ENCODE data around the gene TSHZ1.

TSHZ1 gene

DNA sequence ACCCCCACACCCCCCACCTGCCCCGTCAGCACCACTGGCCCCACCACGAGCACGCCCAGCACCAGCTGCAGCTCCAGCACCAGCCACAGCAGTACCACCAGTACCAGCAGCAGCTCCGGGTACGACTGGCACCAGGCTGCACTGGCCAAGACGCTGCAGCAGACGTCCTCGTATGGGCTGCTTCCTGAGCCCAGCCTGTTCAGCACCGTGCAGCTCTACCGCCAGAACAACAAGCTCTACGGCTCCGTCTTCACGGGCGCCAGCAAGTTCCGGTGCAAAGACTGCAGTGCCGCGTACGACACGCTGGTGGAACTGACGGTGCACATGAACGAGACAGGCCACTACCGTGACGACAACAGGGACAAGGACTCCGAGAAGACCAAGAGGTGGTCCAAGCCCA lies 75.3 kb downstream of the TSHZ1 start:
- Histone ChIP-seq H3K27ac (ENCODE audit: low read length) (no peak overlapping the region), H3K36me3 (replicated peaks; ENCODE audit: low read depth, low read length) (peaks cover 51% of the 10 kb centered on the region), H3K4me1 (ENCODE audit: low read length) (no peaks in the 10 kb centered on the region), H3K9me3 (ENCODE audit: insufficient read depth, low read length) (no peaks in the 10 kb centered on the region), H3K4me3 (ENCODE audit: low read length) (no peak overlapping the region), H3K9ac (ENCODE audit: low read length) (no peak overlapping the region), H2AFZ (ENCODE audit: low read depth, low read length) (no peak overlapping the region), H3K79me2 (ENCODE audit: low read length) (peaks cover 41% of the 10 kb centered on the region), H3K4me2 (ENCODE audit: low read length) (no peak overlapping the region), H4K20me1 (ENCODE audit: insufficient read depth, low read length) (peaks cover 36% of the 10 kb centered on the region), H3K27me3 (ENCODE audit: low read depth, low read length) (no peaks in the 10 kb centered on the region)
- TF ChIP-seq EZH2phosphoT487 (IDR thresholded peaks at IDR 0.05; ENCODE audit: low read depth): no peak
- TF ChIP-seq, protein P1, sequence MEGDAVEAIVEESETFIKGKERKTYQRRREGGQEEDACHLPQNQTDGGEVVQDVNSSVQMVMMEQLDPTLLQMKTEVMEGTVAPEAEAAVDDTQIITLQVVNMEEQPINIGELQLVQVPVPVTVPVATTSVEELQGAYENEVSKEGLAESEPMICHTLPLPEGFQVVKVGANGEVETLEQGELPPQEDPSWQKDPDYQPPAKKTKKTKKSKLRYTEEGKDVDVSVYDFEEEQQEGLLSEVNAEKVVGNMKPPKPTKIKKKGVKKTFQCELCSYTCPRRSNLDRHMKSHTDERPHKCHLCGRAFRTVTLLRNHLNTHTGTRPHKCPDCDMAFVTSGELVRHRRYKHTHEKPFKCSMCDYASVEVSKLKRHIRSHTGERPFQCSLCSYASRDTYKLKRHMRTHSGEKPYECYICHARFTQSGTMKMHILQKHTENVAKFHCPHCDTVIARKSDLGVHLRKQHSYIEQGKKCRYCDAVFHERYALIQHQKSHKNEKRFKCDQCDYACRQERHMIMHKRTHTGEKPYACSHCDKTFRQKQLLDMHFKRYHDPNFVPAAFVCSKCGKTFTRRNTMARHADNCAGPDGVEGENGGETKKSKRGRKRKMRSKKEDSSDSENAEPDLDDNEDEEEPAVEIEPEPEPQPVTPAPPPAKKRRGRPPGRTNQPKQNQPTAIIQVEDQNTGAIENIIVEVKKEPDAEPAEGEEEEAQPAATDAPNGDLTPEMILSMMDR (IDR thresholded peaks at IDR 0.05; ENCODE audit: low read depth, low read length): no peak

DNA sequence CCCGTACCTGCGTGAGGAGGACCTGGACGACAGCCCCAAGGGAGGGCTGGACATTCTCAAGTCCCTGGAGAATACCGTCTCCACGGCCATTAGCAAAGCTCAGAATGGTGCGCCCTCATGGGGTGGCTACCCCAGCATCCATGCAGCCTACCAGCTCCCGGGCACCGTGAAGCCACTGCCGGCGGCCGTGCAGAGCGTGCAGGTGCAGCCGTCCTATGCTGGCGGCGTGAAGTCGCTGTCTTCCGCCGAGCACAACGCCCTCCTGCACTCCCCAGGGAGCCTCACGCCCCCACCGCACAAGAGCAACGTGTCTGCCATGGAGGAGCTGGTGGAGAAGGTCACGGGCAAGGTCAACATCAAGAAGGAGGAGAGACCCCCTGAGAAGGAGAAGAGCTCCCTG lies 76.4 kb downstream of the TSHZ1 start:
- no peak overlapping the region for H3K4me2 ChIP-seq (ENCODE audit: low read length)
- H3K9me3 ChIP-seq (ENCODE audit: insufficient read depth, low read length): no peaks in the 10 kb centered on the region
- H3K4me3 ChIP-seq (ENCODE audit: low read length): no peak overlapping the region
- peaks cover 31% of the 10 kb centered on the region for H4K20me1 ChIP-seq (ENCODE audit: insufficient read depth, low read length)
- no peaks in the 10 kb centered on the region for H3K27me3 ChIP-seq (ENCODE audit: low read depth, low read length)
- peaks cover 29% of the 10 kb centered on the region for H3K79me2 ChIP-seq (ENCODE audit: low read length)
- no peaks in the 10 kb centered on the region for H3K4me1 ChIP-seq (ENCODE audit: low read length)
- H2AFZ ChIP-seq (ENCODE audit: low read depth, low read length): no peak overlapping the region
- no peak overlapping the region for H3K27ac ChIP-seq (ENCODE audit: low read length)
- H3K9ac ChIP-seq (ENCODE audit: low read length): no peak overlapping the region
- H3K36me3 ChIP-seq (replicated peaks; ENCODE audit: low read depth, low read length): peaks cover 51% of the 10 kb centered on the region
- TF ChIP-seq EZH2phosphoT487 (IDR thresholded peaks at IDR 0.05; ENCODE audit: low read depth): no peak
- TF ChIP-seq, protein P1 (IDR thresholded peaks at IDR 0.05; ENCODE audit: low read depth, low read length): no peak

DNA sequence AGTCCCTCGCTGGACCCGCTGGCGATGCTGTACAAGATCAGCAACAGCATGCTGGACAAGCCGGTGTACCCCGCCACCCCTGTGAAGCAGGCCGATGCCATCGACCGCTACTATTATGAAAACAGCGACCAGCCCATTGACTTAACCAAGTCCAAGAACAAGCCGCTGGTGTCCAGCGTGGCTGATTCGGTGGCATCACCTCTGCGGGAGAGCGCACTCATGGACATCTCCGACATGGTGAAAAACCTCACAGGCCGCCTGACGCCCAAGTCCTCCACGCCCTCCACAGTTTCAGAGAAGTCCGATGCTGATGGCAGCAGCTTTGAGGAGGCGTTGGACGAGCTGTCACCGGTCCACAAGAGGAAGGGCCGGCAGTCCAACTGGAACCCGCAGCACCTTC lies 77.1 kb downstream of the TSHZ1 start:
- H3K9ac ChIP-seq (ENCODE audit: low read length): no peak overlapping the region
- H2AFZ ChIP-seq (ENCODE audit: low read depth, low read length): no peak overlapping the region
- peaks cover 24% of the 10 kb centered on the region for H4K20me1 ChIP-seq (ENCODE audit: insufficient read depth, low read length)
- no peaks in the 10 kb centered on the region for H3K9me3 ChIP-seq (ENCODE audit: insufficient read depth, low read length)
- H3K79me2 ChIP-seq (ENCODE audit: low read length): peaks cover 23% of the 10 kb centered on the region
- no peak overlapping the region for H3K27ac ChIP-seq (ENCODE audit: low read length)
- no peaks in the 10 kb centered on the region for H3K27me3 ChIP-seq (ENCODE audit: low read depth, low read length)
- H3K36me3 ChIP-seq (replicated peaks; ENCODE audit: low read depth, low read length): peaks cover 48% of the 10 kb centered on the region
- H3K4me1 ChIP-seq (ENCODE audit: low read length): no peaks in the 10 kb centered on the region
- TF ChIP-seq, protein P1 (IDR thresholded peaks at IDR 0.05; ENCODE audit: low read depth, low read length): no peak
- TF ChIP-seq EZH2phosphoT487 (IDR thresholded peaks at IDR 0.05; ENCODE audit: low read depth): no peak
- H3K4me2 ChIP-seq (ENCODE audit: low read length): no peak overlapping the region
- H3K4me3 ChIP-seq (ENCODE audit: low read length): no peak overlapping the region

DNA sequence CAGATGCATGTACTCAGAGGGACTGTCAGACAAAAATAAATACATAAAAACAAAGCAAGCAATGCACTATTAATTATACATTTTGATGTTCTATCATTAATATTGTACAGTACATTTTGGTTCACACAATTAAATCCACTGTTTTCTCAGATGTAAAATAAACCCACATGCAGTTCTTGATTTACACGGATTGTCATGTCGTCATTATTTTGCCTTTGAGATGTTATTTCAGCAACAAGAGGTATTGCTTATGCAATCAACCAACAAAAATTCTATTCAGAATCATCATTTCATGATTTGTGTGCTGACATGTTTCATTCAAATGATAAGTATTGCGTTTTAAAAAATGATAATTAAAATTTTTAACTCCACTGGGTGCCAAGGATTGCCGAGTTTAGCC lies 79.2 kb downstream of the TSHZ1 start:
- Histone ChIP-seq H3K27ac (ENCODE audit: low read length) (no peak overlapping the region), H3K4me1 (ENCODE audit: low read length) (no peaks in the 10 kb centered on the region), H3K36me3 (replicated peaks; ENCODE audit: low read depth, low read length) (peaks cover 48% of the 10 kb centered on the region), H2AFZ (ENCODE audit: low read depth, low read length) (no peak overlapping the region), H3K27me3 (ENCODE audit: low read depth, low read length) (no peaks in the 10 kb centered on the region), H3K4me3 (ENCODE audit: low read length) (no peak overlapping the region), H3K9ac (ENCODE audit: low read length) (no peak overlapping the region), H4K20me1 (ENCODE audit: insufficient read depth, low read length) (peaks cover 5% of the 10 kb centered on the region), H3K79me2 (ENCODE audit: low read length) (peaks cover 4% of the 10 kb centered on the region), H3K9me3 (ENCODE audit: insufficient read depth, low read length) (no peaks in the 10 kb centered on the region), H3K4me2 (ENCODE audit: low read length) (no peak overlapping the region)
- TF ChIP-seq, protein P1 (IDR thresholded peaks at IDR 0.05; ENCODE audit: low read depth, low read length): no peak
- no peak for TF ChIP-seq EZH2phosphoT487 (IDR thresholded peaks at IDR 0.05; ENCODE audit: low read depth)

Data from OCI-LY3 (cell line).